ENCODE results near the gene CXCL13. TPM values are rescaled to one million over a fixed set of nuclear protein-coding genes. Genes with fewer than 3 reads are reported as not detected.
"Not testable (repeated sequence)": the region's sequence is repeated elsewhere in the genome, so short reads cannot be mapped to it uniquely, and the experiment has no call there.

Gene CXCL13
- total RNA-seq, 3 donors from 2014 or later: 0.34 to 0.58 TPM; not detected in 1

DNA sequence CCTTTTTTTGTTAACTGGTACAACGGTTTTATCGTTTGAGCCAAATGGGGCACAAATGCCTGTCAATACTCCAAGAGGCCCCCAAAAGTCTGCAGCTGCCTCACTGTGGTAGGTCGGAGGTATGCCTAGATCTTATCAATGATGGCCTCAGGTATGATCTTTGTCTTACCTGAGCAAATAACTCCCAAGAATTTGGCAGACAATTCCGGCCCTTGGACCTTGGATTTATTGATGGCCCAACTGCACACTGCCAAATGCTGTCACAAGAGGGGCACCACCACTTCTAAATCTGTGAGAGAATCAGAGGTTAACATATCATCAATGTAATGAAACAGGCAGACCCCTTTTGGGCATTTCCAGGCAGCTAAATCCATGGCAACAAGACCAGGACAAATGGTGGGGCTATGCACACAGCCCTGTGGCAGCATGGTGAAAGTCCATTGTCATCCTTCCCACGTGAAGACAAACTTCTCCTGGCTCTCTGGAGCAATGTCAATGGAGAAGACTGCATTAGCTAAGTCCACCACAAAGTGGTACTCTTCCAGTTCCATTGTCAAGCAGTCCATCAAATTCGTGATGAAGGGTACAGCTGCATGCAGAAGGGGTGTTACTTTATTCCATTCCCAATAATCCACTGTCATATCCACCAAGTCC, 28.6 kb downstream of the CXCL13 start:
- intact Hi-C loops (cut with DNase I, micrococcal nuclease): no loop called here
- Histone ChIP-seq H3K36me3 (ENCODE audit: low read depth) (no peaks in the 10 kb centered on the region), H3K4me1 (ENCODE audit: low read depth) (peaks cover 7% of the 10 kb centered on the region), H3K9me3 (no peaks in the 10 kb centered on the region), H3K4me3 (no peak overlapping the region)
- DNase-seq (no peak), ATAC-seq (no peak)
- TF ChIP-seq, protein P1, sequence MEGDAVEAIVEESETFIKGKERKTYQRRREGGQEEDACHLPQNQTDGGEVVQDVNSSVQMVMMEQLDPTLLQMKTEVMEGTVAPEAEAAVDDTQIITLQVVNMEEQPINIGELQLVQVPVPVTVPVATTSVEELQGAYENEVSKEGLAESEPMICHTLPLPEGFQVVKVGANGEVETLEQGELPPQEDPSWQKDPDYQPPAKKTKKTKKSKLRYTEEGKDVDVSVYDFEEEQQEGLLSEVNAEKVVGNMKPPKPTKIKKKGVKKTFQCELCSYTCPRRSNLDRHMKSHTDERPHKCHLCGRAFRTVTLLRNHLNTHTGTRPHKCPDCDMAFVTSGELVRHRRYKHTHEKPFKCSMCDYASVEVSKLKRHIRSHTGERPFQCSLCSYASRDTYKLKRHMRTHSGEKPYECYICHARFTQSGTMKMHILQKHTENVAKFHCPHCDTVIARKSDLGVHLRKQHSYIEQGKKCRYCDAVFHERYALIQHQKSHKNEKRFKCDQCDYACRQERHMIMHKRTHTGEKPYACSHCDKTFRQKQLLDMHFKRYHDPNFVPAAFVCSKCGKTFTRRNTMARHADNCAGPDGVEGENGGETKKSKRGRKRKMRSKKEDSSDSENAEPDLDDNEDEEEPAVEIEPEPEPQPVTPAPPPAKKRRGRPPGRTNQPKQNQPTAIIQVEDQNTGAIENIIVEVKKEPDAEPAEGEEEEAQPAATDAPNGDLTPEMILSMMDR (IDR thresholded peaks at IDR 0.05): no peak

DNA sequence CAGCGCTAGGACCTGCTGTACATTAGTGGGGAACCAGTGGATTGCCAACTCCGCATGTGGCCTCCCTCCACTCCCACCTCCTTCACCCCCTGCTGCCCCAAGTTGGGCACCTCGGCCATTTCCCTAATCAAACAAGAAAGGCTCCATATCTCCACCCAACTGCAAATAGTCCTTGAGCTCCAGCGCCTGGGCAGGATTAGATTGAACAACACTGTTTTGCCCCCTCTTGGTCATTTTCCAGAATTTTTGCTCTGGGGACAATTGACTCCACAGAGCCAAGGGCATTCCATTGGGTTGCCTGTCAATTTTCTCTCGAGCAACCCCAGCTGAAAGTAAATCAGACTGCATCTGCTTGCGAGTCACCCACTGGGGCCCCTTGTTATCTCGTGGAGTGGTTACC, 29.6 kb downstream of the CXCL13 start:
- ATAC-seq (no peak), DNase-seq (no peak)
- no peaks in the 10 kb centered on the region for H3K36me3 ChIP-seq (ENCODE audit: low read depth)
- no peak overlapping the region for H3K4me3 ChIP-seq
- intact Hi-C loops (cut with DNase I, micrococcal nuclease): no loop called here
- TF ChIP-seq, protein P1 (IDR thresholded peaks at IDR 0.05): no peak
- no peaks in the 10 kb centered on the region for H3K9me3 ChIP-seq
- peaks cover 7% of the 10 kb centered on the region for H3K4me1 ChIP-seq (ENCODE audit: low read depth)

DNA sequence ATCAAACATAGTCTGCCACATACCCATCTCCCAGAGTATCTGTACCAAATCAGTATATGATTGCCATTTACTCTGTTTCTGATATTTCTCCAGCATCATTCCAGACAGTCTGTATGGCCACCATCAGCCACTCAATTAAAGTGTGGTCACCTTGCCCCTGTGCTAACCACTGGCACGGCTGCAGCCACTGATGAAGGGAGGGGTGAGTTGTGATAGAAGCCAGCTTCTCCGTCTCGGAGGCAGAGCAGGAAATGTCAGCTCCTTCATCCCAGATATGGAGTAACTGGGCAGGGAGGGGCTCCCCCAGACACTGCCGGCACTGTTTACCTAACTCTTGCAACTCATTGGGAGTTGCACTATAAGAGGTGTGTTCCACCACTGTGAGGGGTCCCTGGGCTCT, 30.3 kb downstream of the CXCL13 start:
- Histone ChIP-seq H3K4me3 (no peak overlapping the region), H3K4me1 (ENCODE audit: low read depth) (peaks cover 7% of the 10 kb centered on the region), H3K9me3 (no peaks in the 10 kb centered on the region), H3K36me3 (ENCODE audit: low read depth) (no peaks in the 10 kb centered on the region)
- no peak for ATAC-seq
- TF ChIP-seq, protein P1 (IDR thresholded peaks at IDR 0.05): no peak
- DNase-seq: no peak
- intact Hi-C loops (cut with DNase I, micrococcal nuclease): no loop called here

DNA sequence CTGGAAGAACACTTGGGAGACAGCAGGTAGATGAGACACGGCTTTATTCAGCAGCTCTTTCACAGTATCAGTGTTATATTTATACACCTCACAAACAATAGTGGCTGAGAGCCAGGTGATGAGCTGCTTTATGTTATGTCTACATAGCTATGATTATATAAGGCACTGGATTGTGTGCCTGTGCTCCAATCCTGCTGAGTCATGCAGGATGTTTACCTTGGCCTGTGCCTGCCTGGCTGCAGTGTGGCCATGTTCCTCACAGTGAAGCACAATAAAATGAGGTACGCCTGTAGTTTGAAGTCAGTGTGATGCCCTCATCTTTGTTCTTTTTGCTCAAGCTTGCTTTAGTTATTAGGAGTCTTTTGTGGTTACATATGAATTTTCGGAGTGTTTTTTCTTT, 31.3 kb downstream of the CXCL13 start:
- Histone ChIP-seq H3K9me3 (no peaks in the 10 kb centered on the region), H3K4me3 (no peak overlapping the region), H3K36me3 (ENCODE audit: low read depth) (no peaks in the 10 kb centered on the region), H3K4me1 (ENCODE audit: low read depth) (peaks cover 3% of the 10 kb centered on the region)
- DNase-seq: peak; percentile 60 to 89 (median 61)
- intact Hi-C loops (cut with DNase I, micrococcal nuclease): no loop called here
- TF ChIP-seq, protein P1 (IDR thresholded peaks at IDR 0.05): no peak
- peak; percentile 97 for ATAC-seq

DNA sequence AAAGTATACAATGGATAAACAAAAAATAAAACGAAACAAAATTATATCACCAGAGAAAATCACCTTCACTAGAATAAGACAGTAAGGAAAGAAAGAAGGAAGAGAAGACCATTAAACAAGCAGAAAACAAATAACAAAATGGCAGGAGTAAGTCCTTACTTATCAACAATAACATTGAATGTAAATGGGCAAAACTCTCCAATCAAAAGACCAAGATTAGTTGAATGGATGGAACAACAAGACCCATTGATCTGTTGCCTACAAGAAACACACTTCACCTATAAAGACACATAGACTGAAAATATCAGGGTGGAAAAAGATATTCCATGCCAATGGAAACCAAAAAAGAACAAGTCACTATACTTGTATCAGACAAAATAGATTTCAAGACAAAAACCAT, 38.4 kb downstream of the CXCL13 start:
- DNase-seq; H3K4me3 ChIP-seq; H3K4me1 ChIP-seq (ENCODE audit: low read depth); ATAC-seq; H3K36me3 ChIP-seq (ENCODE audit: low read depth); intact Hi-C loops (cut with DNase I, micrococcal nuclease): not testable (repeated sequence)
- peaks cover 19% of the 10 kb centered on the region for H3K9me3 ChIP-seq

DNA sequence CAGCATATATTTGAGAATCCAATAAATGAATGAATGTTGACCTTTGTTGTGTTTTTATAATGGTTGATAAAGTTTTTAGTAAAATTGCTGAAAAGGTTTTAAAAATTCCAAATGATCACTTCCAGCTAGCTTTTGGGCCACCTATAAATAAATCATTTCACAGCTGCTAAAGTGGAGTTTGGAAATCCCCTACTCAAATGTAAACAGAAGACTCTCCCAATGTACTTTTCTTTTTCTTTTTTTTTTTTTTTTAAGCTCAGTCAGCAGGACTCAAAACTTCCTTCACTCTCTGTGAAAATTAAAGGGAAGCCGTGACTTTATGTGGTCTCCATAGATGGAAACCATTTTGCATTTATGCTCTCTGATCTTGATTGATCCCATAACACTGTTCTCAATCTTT, 45.2 kb downstream of the CXCL13 start:
- TF ChIP-seq, protein P1 (IDR thresholded peaks at IDR 0.05): no peak
- H3K9me3 ChIP-seq: peaks cover 8% of the 10 kb centered on the region
- intact Hi-C loops (cut with DNase I, micrococcal nuclease): no loop called here
- H3K4me1 ChIP-seq (ENCODE audit: low read depth): peaks cover 22% of the 10 kb centered on the region
- ATAC-seq (no peak), DNase-seq (no peak)
- no peak overlapping the region for H3K4me3 ChIP-seq
- no peaks in the 10 kb centered on the region for H3K36me3 ChIP-seq (ENCODE audit: low read depth)

Measured in mucosa of descending colon (tissue), 3 donors.